Large intestine (tissue), 3 donors: Measurements from ENCODE around the gene TRIM33. TPM values are rescaled to one million over a fixed set of nuclear protein-coding genes. Genes with fewer than 3 reads are reported as not detected.
"Not testable (repeated sequence)": the region's sequence is repeated elsewhere in the genome, so short reads cannot be mapped to it uniquely, and the experiment has no call there.

ENCODE experiments used
- DNase-seq, 2 donors: peaks; one replicate each; pipeline versions ENCODE4 v3.0.0 to v3.0.0-alpha.2; 2013
- H3K27ac ChIP-seq: one replicate; pipeline ENCODE4 v1.5.1; 2013; ENCODE audit warnings: low read length
- H3K27me3 ChIP-seq: 2 replicates; pipeline ENCODE4 v1.6.1; 2013; ENCODE audit warnings: low read length; ENCODE audit not compliant: control insufficient read depth, insufficient read depth
- H3K36me3 ChIP-seq: 2 replicates; pipeline ENCODE4 v1.6.1; 2013; ENCODE audit warnings: low read length; ENCODE audit not compliant: control insufficient read depth, insufficient read depth
- H3K4me1 ChIP-seq: one replicate; pipeline ENCODE4 v1.6.1; 2013; ENCODE audit warnings: low read length; ENCODE audit not compliant: control insufficient read depth, insufficient read depth
- H3K4me3 ChIP-seq: one replicate; pipeline ENCODE4 v1.5.1; 2013; ENCODE audit warnings: low read length
- H3K9me3 ChIP-seq: one replicate; pipeline ENCODE4 v1.6.1; 2013; ENCODE audit warnings: mild to moderate bottlenecking, low read depth, low read length, moderate library complexity; ENCODE audit not compliant: control insufficient read depth
- WGBS: methylation state at CpG from one replicate; pipeline ENCODE4 v1.1.5; 2013; ENCODE audit warnings: low lambda C conversion rate; ENCODE audit not compliant: insufficient coverage; 5-methylcytosine and 5-hydroxymethylcytosine counted together
- polyA plus RNA-seq: library from polyadenylated mRNA; unstranded; fragments of 120-200 nt; gene quantifications from one replicate; pipeline ENCODE4 v1.2.1, GENCODE V29; 2013

Gene TRIM33
- polyA plus RNA-seq, 1 donor, result 27.2 TPM

- Histone ChIP-seq H3K27me3 (no peaks in the 10 kb centered on the region), H3K4me3 (no peak overlapping the region), H3K36me3 (peaks cover 13% of the 10 kb centered on the region), H3K27ac (peak overlapping the region; percentile 39), H3K9me3 (no peaks in the 10 kb centered on the region), H3K4me1 (peaks cover 15% of the 10 kb centered on the region)
- WGBS, result 100% methylated on average over 1 of the region's 1 CpG
- no peak for DNase-seq
Measured at GRCh38 chr1:114454539-114454938, 56.5 kb downstream of the TRIM33 start.

DNA sequence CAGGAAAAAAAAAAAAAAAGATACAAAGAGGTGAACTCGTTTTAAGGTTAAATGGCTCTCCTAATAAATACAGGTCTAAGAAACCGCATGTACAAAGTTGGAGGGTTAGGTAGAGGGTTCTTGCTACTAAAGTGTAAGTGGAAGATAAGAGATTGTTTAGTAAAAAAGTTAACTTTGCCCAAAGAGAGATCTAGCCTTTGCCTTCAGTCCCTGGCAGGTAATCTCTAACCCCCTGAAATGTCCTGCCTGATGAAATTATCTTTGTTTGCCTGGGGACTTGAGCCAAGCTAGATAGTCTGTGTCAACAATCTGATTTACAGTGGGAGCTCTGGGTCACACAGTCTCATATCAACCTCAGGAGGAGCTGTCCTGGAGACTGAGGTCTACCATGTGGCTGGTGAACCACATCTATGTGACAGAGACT, 57.6 kb downstream of the TRIM33 start:
- Histone ChIP-seq H3K4me3 (no peak overlapping the region), H3K4me1 (peaks cover 12% of the 10 kb centered on the region), H3K27ac (peak overlapping the region; percentile 51), H3K36me3 (peaks cover 13% of the 10 kb centered on the region), H3K9me3 (no peaks in the 10 kb centered on the region), H3K27me3 (no peaks in the 10 kb centered on the region)
- peak; percentile 14 to 28 for DNase-seq
- WGBS, result 13% methylated on average over 2 of the region's 2 CpGs

- H3K27me3 ChIP-seq, result no peaks in the 10 kb centered on the region
- DNase-seq, result no peak
- H3K4me3 ChIP-seq, result no peak overlapping the region
- H3K36me3 ChIP-seq, result peaks cover 34% of the 10 kb centered on the region
- H3K9me3 ChIP-seq, result no peaks in the 10 kb centered on the region
- H3K27ac ChIP-seq, result no peak overlapping the region
- no peaks in the 10 kb centered on the region for H3K4me1 ChIP-seq
- WGBS, result 100% methylated on average over 1 of the region's 3 CpGs
Measured at GRCh38 chr1:114448370-114449036, 62.5 kb downstream of the TRIM33 start.

GRCh38 chr1:114446198-114446597, 64.8 kb downstream of the TRIM33 start:
- DNase-seq, result no peak
- WGBS, result 86% methylated on average over 1 of the region's 1 CpG
- no peak overlapping the region for H3K27ac ChIP-seq
- peaks cover 32% of the 10 kb centered on the region for H3K36me3 ChIP-seq
- H3K4me1 ChIP-seq, result no peaks in the 10 kb centered on the region
- no peaks in the 10 kb centered on the region for H3K9me3 ChIP-seq
- H3K4me3 ChIP-seq, result no peak overlapping the region
- no peaks in the 10 kb centered on the region for H3K27me3 ChIP-seq

DNA sequence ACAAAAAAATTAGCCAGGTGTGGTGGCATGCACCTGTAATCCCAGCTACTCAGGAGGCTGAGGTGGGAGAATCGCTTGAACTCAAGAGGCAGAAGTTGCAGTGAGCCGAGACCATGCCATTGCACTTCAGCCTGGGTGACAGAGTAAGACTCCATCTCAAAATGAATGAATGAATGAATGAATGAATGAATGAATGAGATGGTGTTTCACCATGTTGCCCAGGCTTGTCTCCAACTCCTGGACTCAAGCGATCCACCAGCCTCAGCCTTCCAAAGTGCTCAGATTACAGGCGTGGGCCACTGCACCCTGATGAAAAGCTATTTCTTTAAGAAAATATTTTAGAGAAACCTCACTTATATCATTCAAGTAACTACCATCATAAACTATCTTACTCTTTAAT, 67.8 kb downstream of the TRIM33 start:
- not testable (repeated sequence) for H3K9me3 ChIP-seq, H3K4me1 ChIP-seq, H3K27ac ChIP-seq, DNase-seq, H3K4me3 ChIP-seq, H3K27me3 ChIP-seq
- H3K36me3 ChIP-seq, result peaks cover 23% of the 10 kb centered on the region
- WGBS, result no CpG with 5 or more reads among the region's 4 CpGs

GRCh38 chr1:114441332-114441731, 69.7 kb downstream of the TRIM33 start:
- no CpG with 5 or more reads among the region's 3 CpGs for WGBS
- H3K36me3 ChIP-seq, result peaks cover 12% of the 10 kb centered on the region

GRCh38 chr1:114439369-114439768, 71.6 kb downstream of the TRIM33 start:
- 100% methylated on average over 1 of the region's 4 CpGs for WGBS
- H3K27me3 ChIP-seq, result no peaks in the 10 kb centered on the region
- peaks cover 4% of the 10 kb centered on the region for H3K36me3 ChIP-seq
- H3K4me3 ChIP-seq, result no peak overlapping the region
- H3K27ac ChIP-seq, result no peak overlapping the region
- no peak for DNase-seq
- no peaks in the 10 kb centered on the region for H3K9me3 ChIP-seq
- no peaks in the 10 kb centered on the region for H3K4me1 ChIP-seq

More at GRCh38 chr1:114441332-114441731, 69.7 kb downstream of the TRIM33 start:
- H3K4me1 ChIP-seq, result no peaks in the 10 kb centered on the region
- H3K9me3 ChIP-seq, result no peaks in the 10 kb centered on the region
- H3K27me3 ChIP-seq, result no peaks in the 10 kb centered on the region
- no peak overlapping the region for H3K27ac ChIP-seq
- no peak overlapping the region for H3K4me3 ChIP-seq
- no peak for DNase-seq

DNA sequence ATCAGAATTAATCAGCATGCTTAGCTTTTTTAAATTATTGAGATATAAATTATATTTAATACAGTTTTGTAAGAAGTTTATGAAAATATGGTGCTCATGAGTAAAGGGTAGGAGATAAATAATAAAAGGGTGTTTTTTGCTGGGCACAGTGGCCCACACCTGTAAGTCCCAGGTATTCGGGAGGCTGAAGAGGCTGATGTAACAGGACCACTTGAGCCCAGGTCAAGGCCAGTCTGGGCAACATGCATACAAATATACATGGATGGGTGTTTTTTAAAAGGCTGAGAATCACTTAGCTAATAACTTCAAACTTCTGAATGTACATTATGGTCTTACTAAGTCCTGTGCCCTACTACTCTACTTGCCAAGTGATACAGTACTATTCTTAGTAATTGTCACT, 73.2 kb downstream of the TRIM33 start:
- Histone ChIP-seq H3K27ac (no peak overlapping the region), H3K4me1 (no peaks in the 10 kb centered on the region), H3K9me3 (no peaks in the 10 kb centered on the region), H3K36me3 (no peaks in the 10 kb centered on the region), H3K27me3 (no peaks in the 10 kb centered on the region), H3K4me3 (no peak overlapping the region)
- DNase-seq, result no peak
- no CpG with 5 or more reads among the region's 1 CpG for WGBS

DNA sequence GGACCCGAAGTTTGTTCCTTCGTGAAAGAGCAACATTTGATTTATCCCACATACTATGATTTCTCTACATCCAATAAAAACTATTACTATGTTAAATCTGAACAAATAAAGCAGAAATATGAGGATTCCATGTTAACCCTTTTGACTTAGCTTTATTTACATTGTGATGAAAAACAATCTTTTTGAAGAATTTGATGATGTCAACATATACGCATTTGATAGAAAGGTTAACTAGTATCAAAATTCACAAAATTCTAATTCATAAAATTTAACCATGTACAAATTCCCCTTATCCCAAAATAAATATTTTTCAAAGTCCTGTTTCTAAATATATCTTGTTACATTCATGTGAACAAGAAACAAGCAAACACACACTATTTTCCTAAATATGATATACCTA, 74.2 kb downstream of the TRIM33 start:
- Histone ChIP-seq H3K27me3 (no peaks in the 10 kb centered on the region), H3K4me3 (no peak overlapping the region), H3K9me3 (no peaks in the 10 kb centered on the region), H3K36me3 (no peaks in the 10 kb centered on the region), H3K27ac (no peak overlapping the region), H3K4me1 (no peaks in the 10 kb centered on the region)
- DNase-seq, result no peak
- WGBS, result 100% methylated on average over 1 of the region's 3 CpGs

DNA sequence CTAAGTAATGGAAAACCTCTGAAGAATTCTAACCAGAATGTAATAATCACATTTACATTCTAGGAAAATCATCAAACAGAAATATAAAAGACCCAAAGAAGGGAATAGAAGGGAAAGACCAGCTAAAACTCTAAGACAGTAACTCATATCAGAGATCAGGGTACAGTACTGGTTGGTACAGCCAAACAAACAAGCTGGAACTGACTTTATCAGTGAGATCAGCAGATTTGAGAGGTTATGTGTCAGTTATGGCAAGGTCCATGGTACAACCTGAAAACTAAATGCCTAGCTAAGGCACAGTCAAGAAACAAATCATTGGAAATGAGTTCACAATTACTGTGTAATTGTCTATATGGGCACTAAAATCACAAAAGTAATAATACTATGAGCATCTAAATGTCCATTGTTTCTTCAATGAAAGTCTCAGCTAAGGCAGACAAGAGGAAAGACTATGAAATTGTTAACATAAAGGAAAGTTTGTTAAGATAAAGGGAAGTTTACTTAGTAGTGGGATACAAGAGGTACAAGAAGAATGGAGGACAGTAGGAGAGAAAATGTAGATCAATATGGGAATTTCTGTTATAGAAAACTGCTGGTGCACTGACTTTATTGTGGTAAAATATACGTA, 75.8 kb downstream of the TRIM33 start:
- no peaks in the 10 kb centered on the region for H3K4me1 ChIP-seq
- H3K36me3 ChIP-seq, result peaks cover 4% of the 10 kb centered on the region
- H3K27ac ChIP-seq, result peak overlapping the region; percentile 56
- H3K4me3 ChIP-seq, result no peak overlapping the region
- H3K9me3 ChIP-seq, result no peaks in the 10 kb centered on the region
- WGBS, result no CpG with 5 or more reads among the region's 1 CpG
- no peaks in the 10 kb centered on the region for H3K27me3 ChIP-seq
- peak; percentile 16 to 27 for DNase-seq

DNA sequence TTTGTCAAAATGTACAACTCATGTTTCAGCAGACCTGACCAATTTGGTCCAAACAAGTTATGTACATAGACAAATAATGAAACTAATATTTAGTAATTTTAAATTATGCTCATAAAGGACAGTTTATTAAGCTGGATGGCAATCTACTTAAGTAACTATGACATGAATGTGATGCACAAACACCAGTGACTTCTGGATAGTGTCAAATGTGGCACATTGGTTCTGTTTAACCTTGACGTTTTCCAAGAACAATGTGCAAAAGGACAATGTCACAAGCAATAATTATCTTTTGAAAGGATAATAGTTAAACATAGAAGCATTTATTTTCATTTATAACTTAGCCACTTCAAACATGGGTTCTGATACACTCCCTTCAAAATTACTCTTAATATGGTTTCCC, 80.0 kb downstream of the TRIM33 start:
- H3K27ac ChIP-seq, result no peak overlapping the region
- no peaks in the 10 kb centered on the region for H3K27me3 ChIP-seq
- DNase-seq, result no peak
- H3K9me3 ChIP-seq, result no peaks in the 10 kb centered on the region
- H3K36me3 ChIP-seq, result peaks cover 17% of the 10 kb centered on the region
- no peaks in the 10 kb centered on the region for H3K4me1 ChIP-seq
- no peak overlapping the region for H3K4me3 ChIP-seq
- no CpG with 5 or more reads among the region's 1 CpG for WGBS
